HG02678 (cell line): ENCODE results near the gene BANP.

Experiments used
- ATAC-seq: cut with Tn5 transposase; IDR thresholded peaks from one replicate; pipeline ENCODE4 v1.9.1; 2021; ENCODE audit warnings: mild to moderate bottlenecking, moderate library complexity; ENCODE audit not compliant: unreplicated experiment

Gene BANP

DNA sequence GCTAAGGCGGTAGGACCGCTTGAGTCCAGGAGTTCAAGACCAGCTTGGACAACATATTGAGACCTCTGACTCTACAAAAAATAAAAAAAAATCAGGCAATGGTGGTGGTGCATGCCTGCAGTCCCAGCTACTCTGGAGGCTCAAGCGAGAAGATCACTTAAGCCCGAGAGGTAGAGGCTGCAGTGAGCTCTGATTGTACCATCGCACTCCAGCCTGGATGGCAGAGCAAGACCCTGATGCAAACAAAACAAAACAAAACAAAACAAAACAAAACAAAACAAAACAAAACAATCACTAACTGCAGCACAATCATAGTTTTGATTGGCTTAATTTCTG lies 2.5 kb upstream of the BANP start:
- no peak for ATAC-seq

DNA sequence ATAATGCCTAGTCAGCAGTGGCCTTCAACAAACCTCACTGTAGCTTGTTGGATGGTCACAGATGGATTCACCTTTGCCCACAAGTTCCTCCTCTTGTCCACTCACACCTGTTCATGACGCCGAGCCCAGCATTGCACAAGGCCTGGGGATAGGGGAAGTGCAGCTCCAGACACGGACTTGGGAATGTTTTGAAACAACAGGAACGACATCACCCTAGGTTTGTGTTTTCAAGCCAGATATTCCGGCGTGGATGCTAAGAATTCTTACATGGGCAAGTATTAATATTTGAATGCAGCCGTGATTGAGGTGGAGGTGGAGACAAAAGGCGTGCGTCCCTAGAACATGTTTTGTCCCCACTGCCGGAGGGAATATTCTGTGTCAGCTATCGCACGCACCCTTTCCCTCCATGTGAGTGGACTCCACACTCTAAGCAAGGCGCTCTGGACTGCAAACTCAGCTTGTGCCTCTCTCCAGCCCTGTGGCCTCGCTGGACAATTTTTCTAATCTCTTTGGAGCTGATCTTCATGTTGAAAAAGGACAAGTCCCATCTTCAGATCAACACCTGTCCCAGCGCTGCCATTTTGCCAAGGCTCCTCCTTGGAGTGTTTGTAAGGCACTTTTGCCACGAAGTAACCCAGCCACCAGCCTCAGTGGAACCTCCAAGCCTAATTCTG lies 2.0 kb upstream of the BANP start:
- no peak for ATAC-seq

DNA sequence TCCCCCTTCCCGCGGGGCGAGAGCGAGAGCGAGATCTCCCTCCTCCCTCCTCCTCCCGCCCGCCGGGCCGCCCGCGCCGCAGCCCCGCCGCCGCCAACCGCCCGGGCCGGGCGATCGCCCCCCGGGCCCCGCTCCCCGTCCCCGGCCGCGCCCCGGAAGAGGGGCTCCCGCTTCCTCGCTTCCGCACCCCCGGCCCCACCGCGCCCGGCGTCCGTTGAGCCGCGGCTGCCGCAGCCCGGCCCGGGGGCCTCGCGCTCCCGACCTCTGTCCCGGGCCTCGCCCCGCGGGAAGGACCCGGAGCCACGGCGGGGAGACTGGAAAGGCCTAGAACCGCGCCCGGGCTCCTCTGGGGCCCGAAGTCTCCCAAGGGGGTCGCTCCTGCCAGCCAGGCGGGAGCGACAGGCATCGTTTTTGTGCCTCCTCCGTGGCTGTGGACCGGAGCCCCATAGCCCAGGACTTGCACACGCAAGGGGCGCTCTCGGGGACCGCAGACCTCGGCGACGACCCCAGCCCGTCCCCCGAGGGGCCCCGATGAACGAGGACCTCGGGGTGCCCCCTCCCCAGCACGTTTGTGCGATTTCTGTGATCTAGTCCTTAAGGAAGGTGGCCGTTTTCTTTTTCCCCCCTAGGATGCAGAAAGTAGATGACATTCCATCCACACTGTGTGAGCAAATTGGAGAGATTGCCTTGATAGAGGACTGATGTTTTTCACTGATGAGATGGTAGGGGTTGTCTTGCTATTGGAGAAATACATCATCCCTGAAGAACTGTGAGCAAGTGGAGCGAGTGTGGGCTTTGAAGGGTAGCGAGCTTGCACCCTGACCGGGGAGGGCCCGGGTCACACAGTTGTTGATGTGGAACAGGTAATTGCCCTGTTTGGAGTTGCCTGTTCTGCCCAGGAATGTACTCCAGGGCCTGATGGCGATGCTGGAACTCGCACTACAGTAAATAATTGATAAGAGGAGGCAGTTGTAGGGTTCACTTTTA lies 611 bp downstream of the BANP start:
- ATAC-seq: peak; percentile 0

DNA sequence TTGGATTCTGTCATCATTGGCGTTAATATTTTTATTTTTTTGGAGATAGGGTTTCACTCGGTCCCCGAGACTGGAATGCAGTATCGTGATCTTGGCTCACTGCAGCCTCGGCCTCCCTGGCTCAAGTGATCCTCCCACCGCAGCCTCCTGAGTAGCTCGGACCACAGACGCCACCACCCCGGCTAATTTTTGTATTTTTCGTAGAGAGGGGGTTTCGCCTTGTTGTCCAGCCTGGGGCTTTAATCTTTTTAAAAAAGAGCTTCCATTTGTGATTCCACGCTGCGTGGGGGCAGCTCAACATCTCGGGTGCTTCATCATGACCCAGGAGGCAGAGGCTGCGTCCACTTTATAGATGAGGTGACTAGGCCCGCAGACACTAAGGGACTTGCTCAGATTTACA lies 1.5 kb downstream of the BANP start:
- ATAC-seq: no peak

DNA sequence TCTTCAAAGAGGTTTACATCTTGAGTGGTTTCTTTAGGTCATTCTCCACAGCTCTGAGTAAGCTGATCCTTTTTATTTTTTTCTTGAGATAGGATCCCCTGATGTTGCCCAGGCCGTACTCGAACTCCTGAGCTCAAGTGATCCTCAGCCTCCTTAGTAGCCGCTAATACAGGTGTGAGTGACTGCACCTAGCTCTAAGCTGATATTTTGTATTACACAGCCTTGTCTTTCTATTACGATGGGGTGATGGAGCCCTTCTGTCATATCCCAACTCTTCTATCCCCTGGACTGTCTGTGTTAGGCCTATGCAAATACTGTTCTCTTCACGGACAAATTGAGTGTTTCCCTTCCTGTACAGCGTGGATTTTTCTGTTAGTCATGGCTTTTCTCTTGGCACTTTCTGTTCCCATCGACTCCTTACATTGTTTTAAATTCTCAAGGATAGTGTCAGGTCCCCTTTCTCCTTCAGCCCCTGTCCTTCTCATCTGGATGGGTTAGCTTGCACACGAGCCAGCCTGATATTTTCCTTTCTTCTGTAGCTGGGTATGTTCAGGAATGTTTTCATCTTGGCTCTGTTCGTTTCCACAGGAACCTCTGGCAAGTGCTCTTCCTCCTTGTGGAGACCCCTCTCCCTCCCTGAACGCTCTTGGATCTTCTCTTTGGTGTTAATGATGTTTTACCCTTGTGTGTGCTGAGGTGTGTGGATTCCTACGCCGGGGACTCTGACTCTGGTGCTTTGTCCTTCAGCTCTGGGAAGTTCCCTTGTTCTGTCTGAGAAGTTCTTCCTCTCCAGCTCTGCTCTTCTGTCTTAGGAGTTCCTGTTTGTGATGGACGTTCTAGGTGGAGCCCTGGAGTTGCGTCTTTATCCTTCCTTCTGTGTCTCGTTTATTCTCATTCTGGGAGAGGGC lies 2.3 kb downstream of the BANP start:
- ATAC-seq: no peak

DNA sequence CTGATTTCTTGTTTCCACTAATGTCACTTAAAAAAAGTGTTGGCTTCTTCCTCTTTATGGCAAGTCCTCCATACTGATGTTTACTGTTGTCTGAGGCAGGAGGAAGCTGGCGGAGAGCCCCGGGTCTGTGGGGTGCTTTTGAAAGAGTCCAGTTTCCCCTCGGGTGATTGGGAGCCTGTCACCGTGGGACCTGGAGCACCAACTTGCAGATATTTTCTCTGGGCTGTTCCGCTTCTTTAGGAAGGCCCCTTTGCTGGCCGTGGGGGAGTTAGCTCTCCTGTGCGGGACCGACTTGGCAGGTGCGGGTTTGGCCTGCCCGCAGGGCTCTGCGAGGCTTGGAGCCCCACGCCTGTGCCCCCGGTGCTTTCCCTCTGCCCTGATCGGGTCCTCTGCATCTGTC lies 3.1 kb downstream of the BANP start:
- ATAC-seq: no peak

DNA sequence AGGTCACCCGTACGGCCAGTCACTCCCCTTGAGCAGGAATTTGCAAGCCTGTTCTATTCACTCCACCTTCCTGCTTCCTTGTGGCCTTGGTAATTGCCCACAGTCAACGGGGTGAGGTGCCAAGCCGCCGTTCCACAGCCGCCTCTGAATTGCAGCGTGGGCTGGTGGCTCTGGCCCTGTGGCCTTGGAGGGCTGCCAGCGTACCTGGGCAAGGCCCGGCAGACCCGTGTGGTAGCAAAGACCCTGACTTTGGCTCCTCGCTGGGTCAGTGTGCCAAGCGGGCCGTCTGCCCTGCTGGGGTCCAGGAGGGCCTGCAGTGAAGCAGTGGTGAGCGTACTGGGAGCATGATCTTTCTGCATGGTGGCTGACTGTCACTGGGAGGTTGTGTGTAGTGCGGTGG lies 3.6 kb downstream of the BANP start:
- no peak for ATAC-seq

DNA sequence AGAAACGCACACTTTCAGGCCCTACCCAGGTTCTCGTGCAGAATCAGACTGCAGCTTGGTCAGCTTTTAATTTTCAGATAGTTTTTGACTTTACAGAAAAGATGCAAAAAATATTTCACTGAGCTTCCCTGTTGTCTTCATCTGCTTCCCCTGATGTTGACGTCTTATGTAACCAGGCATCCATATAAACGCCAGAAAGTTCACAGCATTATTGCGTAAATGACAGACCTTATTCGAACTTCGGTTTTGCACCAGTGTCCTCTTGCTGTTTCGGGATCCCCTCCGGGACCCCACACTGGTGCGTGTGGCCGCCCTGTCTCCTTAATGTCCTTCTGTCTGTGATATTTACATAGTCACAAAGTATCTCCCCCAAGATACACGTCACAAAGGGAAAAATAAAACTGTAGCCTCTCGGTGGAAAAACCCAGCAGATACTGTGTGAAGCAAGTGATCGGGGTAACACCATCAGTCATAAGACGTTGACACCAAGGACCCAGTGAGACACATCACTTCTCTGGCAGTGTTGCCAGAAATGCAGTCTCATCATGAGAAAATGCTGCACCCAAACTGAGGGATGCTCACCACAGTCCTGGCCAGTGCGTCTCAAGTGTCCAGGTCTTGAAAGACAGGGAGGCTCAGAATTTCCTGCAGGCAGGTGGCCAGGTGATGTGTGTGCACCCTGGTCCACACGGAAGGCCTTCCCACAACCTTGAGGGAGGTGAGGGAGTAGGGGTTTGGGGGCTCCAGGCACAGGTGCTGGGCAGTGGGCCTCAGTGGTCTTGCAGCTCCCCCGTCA lies 4.3 kb downstream of the BANP start:
- no peak for ATAC-seq

DNA sequence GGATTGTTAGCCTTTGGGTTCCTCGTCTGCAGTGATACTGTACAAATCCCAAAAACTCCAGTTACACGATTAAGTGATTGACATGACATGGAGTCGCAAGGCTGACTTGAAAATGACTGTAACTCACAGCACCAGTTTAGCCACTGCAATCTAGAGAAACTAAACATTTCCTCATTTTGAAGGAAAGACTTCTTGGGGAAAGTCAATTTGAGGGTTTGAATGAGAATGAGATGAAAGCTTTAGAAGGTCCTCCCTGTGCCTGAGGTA lies 4.8 kb downstream of the BANP start:
- no peak for ATAC-seq

DNA sequence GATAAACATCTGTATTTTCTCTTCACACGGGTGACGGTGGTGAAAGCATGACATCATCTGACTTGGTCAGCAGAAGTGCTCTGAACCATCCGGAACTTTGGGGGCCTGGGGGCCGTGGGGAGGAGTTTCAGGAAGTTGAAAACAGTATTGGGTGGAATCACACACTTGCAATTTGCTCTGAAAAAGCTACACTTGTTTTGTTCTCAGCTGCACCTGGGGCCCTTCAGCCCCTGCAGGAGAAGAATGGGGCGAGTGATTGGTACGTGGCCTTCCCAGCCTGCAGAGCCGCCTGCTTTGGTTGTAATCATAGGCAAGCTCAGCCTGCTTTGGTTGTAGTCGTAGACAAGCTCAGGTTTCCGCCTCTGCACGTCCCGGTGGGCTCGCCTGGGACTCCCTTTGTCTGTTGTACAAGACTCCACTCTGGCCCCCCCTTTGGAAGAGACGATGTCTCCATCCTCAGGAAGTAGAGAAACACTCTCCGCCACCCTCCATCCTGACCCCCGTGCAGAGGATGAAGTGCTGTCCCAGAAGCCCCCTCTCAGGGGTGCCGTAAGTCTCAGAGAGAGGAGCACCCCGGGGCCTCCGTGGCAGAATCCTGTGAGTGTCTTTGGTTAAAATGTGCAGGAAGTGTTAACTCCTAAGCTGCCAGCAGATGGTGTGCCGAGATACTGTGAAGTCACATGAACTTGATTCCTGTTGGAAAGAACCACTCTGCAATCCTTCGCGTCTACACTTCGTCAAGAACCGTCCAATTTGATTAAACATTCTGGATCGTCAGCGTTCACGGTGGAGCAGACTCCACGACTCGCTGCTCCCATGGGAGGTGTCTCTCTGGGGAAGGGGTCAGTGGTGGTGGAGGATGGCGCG lies 5.4 kb downstream of the BANP start:
- ATAC-seq: peak; percentile 37

DNA sequence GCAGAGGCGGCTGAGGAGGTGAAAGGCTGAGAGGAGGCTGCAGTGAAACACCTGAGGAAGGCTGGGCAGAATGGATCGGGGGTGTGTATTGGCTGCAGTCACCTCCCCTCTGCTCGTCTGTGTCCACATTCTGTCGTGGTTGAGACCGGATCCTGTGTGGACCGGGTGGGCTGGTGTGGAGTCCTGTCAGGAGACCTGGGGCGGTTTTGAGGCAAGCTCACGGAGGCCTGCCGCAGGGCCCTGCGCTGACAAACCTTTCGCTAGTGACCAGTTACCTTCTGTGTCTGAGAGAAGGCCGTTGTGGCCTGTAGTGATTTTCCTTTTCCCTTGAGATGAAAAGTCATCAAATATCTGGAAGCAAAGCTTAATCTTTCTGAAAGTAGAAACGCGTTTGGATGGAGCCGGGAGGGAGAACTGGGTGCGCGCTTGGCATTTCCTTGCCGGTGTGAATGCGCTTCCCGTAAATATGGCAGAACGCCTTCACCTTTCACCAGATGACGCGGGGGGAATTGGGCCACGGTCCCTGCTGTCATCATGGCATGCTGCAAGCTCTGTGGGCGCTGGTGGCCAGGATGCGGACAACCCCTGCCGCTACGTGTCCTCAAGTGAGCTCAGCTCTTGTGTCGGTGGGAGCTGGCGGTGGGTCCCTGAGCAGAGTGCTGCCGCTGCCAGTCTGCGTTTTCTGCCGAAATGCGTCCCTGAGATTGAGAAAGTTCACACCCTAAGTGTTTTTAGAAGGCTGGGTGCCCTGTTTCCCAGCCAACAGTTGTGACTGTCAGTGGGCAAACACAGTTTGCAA lies 6.3 kb downstream of the BANP start:
- ATAC-seq: no peak

DNA sequence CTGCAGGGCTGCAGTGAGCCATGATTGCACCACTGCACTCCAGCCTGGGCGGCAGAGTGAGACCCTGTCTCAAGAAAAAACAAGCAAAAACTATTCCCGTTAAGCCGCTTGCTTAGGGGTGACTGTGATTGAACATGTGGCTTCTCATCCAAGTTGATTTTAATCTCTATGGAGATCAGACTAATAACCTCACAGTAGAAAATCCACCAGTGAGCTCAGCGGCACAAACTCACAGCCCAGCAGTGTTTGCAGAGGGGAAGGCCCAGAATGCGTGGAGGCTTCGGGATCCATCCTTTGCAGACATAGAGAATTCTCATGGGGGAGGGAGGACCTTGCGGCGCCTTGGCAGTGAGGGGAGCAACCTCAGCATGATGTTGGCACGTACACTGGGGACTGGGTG lies 7.4 kb downstream of the BANP start:
- ATAC-seq: no peak

DNA sequence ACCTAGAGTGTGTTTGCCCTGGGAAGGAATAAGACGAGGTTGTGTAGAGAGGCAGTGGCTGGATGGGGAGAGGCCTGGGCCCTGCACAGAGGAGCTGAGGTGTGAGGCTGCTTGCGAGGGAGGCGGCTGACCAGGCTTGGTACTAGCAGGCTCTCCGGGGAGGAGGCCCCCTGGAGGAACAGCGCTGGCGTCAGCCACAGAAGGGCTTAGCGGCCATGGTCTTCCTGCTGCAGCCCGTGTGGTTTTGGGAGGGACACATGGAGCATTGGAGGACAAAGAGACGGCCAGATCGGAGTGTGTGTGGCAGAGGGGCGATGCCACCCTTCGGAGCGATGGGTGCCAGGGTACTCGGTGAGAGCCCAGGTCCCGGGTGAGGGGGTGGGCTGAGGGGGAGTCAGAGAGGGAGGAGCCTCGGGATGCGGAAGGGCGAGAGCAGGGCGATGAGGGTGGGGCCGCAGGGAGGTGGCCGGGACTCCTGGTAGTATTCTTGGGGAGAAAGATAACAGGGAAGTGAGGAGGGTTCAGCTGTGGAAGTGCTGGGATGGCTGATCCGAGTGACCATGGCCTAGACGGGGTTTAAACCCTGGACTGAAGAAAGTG lies 8.3 kb downstream of the BANP start:
- no peak for ATAC-seq

DNA sequence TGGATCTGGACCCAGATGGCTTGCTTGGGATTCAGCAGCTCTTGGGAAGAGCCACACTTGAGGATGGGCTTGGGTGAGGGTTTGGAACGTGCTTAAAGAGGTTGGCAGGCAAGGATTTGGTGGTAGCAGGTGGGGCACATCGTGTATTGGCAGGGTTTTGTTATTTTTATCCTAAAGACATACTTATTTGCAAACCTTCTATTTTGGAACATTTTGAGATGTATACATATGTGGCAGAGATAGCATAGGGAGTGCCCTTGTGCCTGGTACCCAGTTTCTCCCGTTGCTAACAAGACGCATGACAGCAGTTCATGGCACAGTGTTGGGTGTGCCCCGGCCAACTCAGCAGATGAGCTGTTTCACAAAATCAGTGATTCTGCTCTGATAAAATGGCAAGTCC lies 9.1 kb downstream of the BANP start:
- no peak for ATAC-seq

DNA sequence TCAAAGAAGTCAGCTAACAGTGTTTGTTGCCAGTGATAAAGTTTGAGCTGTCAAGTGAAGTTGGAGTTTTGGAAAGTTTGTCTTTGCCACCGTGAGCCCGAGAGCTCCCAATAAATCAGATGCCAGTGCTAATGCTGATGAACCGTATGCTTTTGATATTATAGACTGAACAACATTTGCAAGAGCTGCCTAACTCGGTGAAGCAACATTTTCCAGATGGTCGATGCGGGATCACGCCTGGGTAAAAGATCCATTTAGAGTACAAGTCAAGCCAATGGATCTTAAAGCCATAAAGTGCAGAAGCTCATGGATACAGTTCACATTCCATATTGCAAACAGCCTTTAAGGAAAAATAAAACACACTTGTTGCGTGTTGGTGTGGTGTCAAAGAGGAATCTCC lies 9.6 kb downstream of the BANP start:
- no peak for ATAC-seq

DNA sequence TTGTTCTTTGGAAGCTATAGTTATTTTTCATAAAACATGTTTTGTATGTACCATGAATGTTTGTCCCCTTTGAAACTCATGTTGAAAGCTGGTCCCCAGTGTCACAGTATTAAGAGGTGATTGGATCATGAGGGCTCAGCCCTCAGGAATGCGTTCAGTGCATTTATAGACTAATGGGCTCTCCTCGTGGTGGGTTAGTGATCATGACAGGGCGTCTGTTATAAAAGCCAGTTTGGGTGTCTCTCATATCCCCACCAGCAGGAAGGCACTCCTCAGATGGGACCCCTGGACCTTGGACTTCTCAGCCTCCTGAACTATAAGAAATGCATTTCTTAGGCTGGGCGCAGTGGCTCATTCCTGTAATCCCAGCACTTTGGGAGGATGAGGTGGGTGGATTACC lies 10.4 kb downstream of the BANP start:
- no peak for ATAC-seq

DNA sequence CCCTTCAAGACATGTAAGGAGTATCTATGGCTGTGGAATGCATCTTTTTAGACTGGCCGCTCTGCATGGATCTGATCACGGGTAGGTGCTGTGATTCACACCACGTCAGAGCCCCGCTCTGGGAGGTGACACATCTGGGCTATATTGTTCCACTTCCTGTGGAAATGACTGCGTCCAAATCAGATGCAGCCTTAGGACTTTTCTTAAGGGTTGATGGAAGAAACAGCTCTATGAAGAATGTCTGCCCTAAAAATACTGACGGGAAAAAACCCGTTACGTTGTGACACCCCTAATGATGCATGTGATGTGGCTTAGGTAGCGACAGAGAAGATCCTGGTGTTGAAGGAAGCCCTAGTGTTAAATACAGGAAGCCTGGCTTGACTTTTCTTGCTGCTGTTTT lies 12.2 kb downstream of the BANP start:
- ATAC-seq: no peak

DNA sequence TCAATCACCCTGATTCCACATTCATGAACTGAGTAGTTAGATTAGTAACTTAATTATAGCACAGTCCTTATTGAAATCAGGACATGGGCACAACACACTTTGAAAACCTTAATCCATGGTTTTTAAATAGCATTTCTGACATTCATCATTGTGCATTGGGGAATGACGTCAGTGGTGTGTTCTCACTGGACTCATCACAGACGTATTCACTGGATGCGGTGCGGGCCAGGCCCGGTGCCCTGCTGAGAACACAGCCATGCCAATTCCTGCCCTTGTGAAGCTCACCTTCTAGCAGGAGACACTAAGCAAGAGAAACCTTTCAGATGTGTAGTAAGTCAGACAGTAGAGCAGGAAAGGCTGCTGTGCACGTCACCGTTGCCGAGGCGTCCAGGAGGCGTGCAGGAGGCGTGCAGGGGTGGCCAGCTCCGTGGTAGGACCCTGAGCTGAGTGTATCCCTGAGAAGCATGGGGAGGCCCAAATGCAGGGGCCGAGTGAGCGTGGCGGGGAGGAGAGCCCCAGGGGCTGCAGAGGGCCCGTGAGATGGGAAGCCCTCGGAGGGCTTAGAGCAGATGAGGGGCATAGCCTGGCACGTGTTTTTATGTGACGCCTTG lies 12.9 kb downstream of the BANP start:
- ATAC-seq: no peak
